GM19023 (cell line): ENCODE results near the gene ELAVL1.

ENCODE experiments used
- ATAC-seq: cut with Tn5 transposase; IDR thresholded peaks from one replicate; pipeline ENCODE4 v1.9.1; 2021; ENCODE audit warnings: mild to moderate bottlenecking, moderate library complexity; ENCODE audit not compliant: unreplicated experiment

The ELAVL1 gene

GRCh38 chr19:7987114-7987768 lies 18.2 kb downstream of the ELAVL1 start:
- ATAC-seq, result no peak

- ATAC-seq, result no peak
These were observed 18.9 kb downstream of the ELAVL1 start for GRCh38 chr19:7986321-7987113.

- ATAC-seq, result no peak
These were observed 19.9 kb downstream of the ELAVL1 start for GRCh38 chr19:7985481-7985911.

GRCh38 chr19:7983995-7984837 lies 21.2 kb downstream of the ELAVL1 start:
- no peak for ATAC-seq

- no peak for ATAC-seq
These were observed 22.0 kb downstream of the ELAVL1 start for GRCh38 chr19:7983286-7983950.

GRCh38 chr19:7982651-7983099 lies 22.8 kb downstream of the ELAVL1 start:
- ATAC-seq, result no peak

- ATAC-seq, result no peak
These were observed 23.3 kb downstream of the ELAVL1 start for GRCh38 chr19:7982103-7982502.

GRCh38 chr19:7981661-7982060 lies 23.8 kb downstream of the ELAVL1 start:
- no peak for ATAC-seq

- no peak for ATAC-seq
These were observed 24.2 kb downstream of the ELAVL1 start for GRCh38 chr19:7981199-7981598.

- ATAC-seq, result no peak
These were observed 24.8 kb downstream of the ELAVL1 start for GRCh38 chr19:7980635-7981121.

GRCh38 chr19:7980168-7980567 lies 25.3 kb downstream of the ELAVL1 start:
- ATAC-seq, result no peak

GRCh38 chr19:7979559-7979958 lies 25.9 kb downstream of the ELAVL1 start:
- no peak for ATAC-seq

- ATAC-seq, result no peak
These were observed 26.4 kb downstream of the ELAVL1 start for GRCh38 chr19:7979011-7979410.

- no peak for ATAC-seq
These were observed 27.1 kb downstream of the ELAVL1 start for GRCh38 chr19:7978179-7978825.

- ATAC-seq, result no peak
These were observed 27.8 kb downstream of the ELAVL1 start for GRCh38 chr19:7977723-7978040.

GRCh38 chr19:7977021-7977722 lies 28.3 kb downstream of the ELAVL1 start:
- ATAC-seq, result no peak

GRCh38 chr19:7976461-7976860 lies 29.0 kb downstream of the ELAVL1 start:
- ATAC-seq, result no peak

- no peak for ATAC-seq
These were observed 30.4 kb downstream of the ELAVL1 start for GRCh38 chr19:7975037-7975436.

- no peak for ATAC-seq
These were observed 31.6 kb downstream of the ELAVL1 start for GRCh38 chr19:7973883-7974282.
